ENCODE data around the gene SEMG2.

The SEMG2 gene, protein sequence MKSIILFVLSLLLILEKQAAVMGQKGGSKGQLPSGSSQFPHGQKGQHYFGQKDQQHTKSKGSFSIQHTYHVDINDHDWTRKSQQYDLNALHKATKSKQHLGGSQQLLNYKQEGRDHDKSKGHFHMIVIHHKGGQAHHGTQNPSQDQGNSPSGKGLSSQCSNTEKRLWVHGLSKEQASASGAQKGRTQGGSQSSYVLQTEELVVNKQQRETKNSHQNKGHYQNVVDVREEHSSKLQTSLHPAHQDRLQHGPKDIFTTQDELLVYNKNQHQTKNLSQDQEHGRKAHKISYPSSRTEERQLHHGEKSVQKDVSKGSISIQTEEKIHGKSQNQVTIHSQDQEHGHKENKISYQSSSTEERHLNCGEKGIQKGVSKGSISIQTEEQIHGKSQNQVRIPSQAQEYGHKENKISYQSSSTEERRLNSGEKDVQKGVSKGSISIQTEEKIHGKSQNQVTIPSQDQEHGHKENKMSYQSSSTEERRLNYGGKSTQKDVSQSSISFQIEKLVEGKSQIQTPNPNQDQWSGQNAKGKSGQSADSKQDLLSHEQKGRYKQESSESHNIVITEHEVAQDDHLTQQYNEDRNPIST

DNA sequence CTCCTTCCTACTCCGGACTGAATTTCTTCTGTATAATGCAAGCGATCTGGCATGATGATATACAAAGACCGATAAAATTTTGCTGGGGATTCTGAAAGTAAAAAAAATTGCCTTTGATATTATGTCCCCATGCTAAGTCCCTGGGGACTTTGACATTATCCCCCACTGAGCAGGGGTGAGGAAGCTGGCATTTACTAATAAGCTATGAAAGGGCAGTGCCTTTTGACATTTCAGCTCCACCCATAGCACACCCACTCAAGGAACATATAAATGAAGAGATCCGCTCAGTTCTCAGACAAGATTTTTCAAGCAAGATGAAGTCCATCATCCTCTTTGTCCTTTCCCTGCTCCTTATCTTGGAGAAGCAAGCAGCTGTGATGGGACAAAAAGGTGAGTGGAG, at the start of gene SEMG2:
SEMG2 (plus strand) TSS at position 298 of the 400 bp plus-strand sequence; CDS start at position 315, 17 bp downstream.
- Histone ChIP-seq H3K4me3 (no peak within 1 kb of the TSS), H3K27ac (no peak within 1 kb of the TSS)

DNA sequence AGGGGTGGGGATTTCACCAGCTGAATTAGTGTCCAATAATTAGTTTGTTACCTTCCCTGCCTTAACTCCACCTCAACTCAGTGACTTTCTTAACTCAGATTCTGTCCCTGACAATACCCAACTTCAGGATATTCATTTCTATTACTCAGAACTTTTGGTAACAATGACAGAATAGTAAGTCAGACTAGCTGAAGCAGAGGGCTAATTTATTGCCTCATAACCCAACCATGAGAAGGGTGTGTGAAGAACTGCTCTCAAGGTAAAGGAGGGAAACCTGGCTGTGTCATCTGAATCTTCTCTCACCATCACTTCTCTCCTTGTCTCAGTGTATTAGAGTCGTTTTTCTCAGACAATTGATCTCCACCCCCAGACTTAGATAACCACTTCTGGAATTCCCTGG, 47.7 kb upstream of the SEMG2 start:
- H3K4me3 ChIP-seq, result no peak overlapping the region
- no peak overlapping the region for H3K27ac ChIP-seq

DNA sequence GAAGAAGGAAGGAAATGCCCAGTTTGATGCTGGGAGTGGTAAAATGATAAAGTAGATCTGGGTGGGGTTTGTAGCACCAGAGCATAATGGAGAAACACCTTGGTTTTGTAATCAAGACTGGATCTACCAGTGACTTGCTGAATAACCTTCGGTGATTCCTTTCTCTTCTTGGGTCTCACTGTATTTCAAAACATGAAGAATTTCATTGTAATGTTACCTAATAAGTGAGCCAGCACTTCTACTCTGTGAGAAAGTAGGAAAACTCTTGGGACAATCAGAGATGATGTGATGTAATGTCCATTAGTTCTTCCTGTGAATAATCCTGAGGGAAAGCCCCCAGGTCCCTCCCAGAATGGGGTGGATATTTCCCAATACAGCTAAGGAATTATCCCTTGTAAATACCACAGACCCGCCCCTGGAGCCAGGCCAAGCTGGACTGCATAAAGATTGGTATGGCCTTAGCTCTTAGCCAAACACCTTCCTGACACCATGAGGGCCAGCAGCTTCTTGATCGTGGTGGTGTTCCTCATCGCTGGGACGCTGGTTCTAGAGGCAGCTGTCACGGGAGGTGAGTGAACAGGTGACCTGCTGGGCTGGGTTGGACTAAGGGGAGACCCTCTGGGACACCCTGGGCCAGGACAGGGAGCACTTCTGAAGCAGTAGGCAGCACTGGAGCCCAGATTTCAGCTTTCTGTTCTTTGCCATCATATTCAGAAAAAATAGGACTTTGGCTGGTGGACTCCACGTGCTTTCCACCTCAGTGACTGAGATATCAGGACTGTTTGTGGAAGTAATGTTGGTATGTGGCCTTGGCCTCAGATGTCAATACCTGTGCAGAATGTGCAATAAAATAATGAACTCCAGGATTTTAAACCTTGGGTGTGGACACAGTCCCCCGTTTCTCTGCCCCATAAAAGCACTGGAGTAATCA, 46.5 kb upstream of the SEMG2 start, which contains the start of gene PI3:
PI3 (plus strand) TSS at position 469 of the 931 bp plus-strand sequence; CDS start at position 490, 21 bp downstream.
- peak within 1 kb of the TSS in 2 of 21 experiments; percentile 6 to 30 for H3K27ac ChIP-seq

DNA sequence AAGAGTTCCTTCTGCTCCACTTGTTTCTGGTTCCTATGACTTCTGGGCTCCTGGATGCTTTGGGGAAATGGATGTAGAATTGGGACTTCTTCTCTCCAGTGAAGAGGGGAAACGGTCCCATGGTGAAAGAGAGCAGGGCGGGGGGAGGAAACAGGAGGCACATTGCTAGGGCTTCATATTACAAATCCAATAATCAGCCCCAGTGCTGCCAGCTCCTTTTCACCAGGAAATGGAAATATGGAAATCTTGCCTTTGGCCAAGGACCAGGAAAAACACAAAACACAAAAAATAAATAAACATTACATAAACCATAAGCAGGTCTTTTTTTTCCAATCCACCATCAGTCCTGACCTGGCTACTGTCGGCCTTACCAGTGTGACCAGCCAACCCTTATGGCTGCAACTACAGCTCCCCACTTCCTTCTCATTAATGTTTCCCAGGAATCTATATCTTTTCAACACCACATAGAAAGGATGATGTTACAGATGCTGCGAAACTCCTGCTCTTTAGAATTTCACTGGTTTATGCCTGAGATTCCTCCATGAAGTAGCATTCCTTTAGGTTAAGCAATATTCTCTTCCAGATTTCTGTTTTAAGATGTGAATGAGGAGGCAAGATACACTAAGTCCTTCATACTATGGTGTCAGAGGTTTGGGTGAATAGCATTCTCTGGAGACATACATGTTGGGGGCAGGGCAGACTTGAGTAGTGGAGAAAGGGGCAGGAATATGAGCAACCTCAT, 44.5 kb upstream of the SEMG2 start:
- H3K27ac ChIP-seq, result no peak overlapping the region

More for the DNA sequence above, 46.5 kb upstream of the SEMG2 start, which contains the start of gene PI3:
- no peak within 1 kb of the TSS for H3K4me3 ChIP-seq

DNA sequence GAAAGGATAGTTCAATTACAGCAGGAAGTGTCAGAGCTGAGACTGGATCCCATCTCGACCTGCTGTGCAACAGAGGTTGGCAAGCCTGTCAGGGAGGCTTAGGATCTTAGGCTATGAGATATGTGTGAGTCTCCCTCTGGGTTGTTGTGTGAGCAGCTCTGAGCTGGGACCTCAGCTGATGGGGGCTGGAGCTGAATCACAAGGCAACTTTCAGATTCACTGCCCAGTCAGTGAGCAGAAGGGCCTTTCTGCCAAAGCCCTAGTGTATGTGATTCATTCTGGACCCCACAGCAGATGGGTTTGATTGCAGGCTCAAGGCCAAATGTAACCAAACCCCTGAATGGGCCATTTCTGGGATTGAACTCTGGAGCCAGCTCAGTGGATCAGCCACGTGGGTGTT, 42.0 kb upstream of the SEMG2 start:
- H3K27ac ChIP-seq, result no peak overlapping the region

More for the DNA sequence above, 44.5 kb upstream of the SEMG2 start:
- no peak overlapping the region for H3K4me3 ChIP-seq

DNA sequence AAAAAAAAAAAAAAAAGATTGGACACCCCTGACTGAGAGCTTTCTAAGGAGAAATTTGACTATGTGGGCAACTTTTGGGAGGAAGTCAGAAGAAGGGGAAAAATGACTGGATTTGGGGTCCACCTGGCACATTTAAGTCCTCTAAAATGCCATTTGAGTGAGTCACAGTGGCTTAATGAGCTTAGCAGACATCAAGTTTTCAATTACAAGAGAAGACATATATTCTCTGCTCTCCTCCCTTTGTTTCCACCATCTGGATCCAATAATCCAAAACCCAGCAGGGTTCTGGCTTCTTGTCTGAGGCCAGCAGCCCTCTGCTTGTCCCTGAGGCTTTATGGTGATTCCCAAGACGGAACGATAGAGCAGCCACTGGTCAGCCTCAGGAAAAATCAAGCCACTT, 39.5 kb upstream of the SEMG2 start:
- H3K27ac ChIP-seq, result no peak overlapping the region
- no peak overlapping the region for H3K4me3 ChIP-seq

More for the DNA sequence above, 42.0 kb upstream of the SEMG2 start:
- H3K4me3 ChIP-seq, result no peak overlapping the region

DNA sequence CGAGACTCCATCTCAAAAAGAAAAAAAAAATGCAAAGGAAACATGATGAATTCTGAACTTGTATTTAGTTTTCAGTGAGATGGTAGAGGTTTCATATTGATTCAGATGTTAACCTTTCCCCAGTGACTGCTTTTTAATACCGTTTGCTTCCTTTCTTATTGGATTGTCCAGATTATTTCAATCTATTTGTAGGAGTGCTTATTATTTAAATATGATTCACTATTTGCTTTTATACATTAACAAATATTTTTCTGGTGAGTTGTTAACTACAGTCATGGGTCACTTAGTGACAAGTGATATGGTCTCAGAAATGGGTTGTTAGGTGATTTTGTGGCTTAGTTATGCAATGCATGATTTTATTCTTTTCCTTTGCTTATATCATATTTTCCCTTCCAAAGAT, 38.1 kb upstream of the SEMG2 start:
- no peak overlapping the region for H3K4me3 ChIP-seq
- H3K27ac ChIP-seq, result no peak overlapping the region

DNA sequence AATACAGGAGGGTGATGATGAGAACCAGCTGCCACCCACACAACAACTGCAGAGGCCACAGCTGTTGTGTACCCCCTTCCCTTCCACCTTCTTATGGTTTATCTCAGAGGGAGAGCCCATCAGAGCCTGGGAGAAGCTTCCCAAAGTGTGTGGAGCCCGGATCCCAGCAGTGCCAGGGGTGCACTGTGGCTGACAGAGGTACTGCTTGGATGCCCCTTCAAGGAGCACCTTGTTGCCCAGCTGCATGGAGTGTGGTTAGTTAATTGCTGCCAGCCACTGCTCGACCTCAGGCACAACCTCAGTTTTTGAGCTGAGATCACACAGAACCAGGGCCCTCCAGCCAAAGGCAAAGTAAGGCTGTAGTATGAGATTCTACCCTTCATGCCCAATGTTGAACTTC, 33.5 kb upstream of the SEMG2 start:
- no peak overlapping the region for H3K4me3 ChIP-seq
- H3K27ac ChIP-seq, result no peak overlapping the region

DNA sequence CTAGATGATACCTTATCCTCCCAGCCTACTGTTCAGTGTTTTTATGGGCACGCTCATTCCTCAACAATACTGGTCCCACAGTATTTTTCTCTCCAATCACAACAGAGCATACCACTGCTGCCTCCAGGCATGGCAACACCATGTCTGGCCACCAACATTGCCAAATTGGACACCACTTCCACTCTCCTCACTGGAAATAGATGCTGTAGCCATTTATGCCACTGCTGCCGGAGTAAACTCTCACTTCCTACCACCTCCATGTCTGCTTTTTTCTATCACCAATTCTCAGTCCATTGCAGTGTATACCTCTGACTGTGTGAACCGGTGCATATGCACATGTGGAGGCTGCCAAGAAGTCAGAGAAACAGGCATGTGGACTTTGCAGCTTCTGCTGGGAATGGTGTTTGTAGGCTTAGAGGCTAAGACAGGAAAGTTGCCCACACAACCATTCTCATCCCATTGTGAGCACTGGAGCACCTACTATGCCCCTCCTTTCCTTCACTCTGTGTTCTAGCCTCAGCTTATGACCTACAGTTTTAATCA, 32.0 kb upstream of the SEMG2 start:
- H3K27ac ChIP-seq, result no peak overlapping the region
- H3K4me3 ChIP-seq, result no peak overlapping the region

DNA sequence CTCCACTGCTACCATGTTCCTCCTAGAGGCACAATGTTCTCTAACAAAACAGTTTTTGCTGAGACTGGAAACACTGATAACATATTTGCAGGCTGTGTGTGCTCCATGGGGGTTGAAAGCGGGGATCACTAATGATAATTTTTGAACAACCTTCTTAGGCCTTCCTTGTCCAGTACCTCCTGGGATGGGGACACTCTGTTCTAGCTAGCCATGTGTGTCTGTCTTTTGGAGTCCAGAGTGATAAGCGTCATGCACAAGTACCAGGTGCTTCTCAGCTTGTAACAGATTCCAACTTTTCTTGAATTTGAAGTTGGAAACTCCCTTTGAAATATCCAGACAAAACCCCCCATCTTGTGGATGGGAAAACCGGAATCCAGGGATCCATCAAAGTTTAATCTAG, 31.3 kb upstream of the SEMG2 start:
- H3K27ac ChIP-seq, result no peak overlapping the region
- H3K4me3 ChIP-seq, result no peak overlapping the region

DNA sequence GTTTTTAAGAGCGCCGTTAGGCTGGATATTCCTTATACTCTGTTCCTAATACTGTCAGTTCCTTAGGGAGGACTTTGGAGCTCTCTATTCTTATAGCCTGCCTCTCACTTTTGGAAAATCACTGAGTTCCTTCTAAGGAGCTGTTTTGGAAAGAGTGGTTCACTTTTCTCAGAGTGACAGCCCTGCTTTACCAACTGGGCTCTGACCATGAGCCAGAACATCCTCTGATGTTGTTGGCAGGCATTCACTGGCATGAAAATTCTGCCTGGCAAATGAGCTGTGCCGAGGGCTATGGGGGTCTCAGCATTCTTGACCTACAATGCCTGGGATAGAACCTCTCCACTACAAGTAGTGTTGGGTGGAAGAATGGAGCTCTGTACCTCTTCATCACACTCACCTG, 29.2 kb upstream of the SEMG2 start:
- no peak overlapping the region for H3K4me3 ChIP-seq
- H3K27ac ChIP-seq, result no peak overlapping the region

DNA sequence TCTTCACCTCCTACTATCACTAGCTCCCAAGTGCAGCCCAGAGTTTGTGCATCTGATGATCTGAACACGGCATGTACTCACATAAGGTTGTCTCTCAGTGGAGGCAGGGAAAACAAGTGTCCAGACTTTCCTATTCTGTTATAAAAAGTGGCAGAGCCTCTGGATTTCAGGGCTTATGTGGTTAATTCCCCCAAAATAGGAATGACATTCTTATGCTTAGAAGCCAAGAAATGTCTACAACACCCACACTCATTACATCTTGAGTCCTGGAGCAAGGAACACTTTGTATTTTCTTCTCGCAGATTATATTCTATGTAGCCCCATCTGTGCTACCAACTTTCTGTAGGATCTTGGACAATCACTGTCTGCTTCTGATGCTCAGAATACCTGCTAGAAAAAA, 27.8 kb upstream of the SEMG2 start:
- no peak overlapping the region for H3K4me3 ChIP-seq
- H3K27ac ChIP-seq, result no peak overlapping the region

DNA sequence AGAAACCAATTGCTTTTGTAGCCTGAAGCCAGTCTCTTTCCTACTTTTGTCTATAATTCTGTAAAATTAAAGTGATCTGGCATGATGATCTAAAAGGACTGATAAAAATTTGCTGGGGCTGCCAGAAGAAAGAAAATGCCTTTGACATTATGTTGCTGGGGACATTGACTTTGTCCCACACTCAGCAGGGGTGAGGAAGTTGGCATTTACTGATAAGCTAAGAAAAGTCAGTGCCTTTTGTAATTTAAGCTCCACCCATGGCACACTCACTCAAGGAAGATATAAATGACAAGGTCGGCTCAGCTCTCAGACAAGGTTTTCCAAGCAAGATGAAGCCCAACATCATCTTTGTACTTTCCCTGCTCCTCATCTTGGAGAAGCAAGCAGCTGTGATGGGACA, 14.4 kb upstream of the SEMG2 start, which contains the start of gene SEMG1:
SEMG1 (plus strand) TSS at position 309 of the 400 bp plus-strand sequence; CDS start at position 330, 21 bp downstream.
- no peak within 1 kb of the TSS for H3K4me3 ChIP-seq
- no peak within 1 kb of the TSS for H3K27ac ChIP-seq

DNA sequence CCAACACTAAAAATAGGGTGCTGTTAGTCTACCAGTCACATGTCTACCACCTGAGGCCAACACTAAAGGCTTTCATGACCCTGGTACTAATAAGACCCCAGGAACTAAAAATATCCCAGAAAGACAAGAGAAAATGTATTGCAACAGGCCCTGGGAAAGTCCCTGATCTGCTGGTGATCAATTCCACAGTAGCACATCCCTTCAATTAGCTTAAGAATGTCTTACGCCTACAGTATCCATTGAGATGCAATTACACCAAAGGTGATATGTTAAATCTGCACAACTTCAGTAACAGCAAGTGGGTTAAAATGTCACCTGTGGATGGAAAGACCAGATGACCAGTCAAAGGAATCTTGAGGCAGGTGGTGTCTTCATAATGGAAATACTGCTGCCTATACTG, 11.2 kb upstream of the SEMG2 start:
- Histone ChIP-seq H3K4me3 (no peak overlapping the region), H3K27ac (no peak overlapping the region)

DNA sequence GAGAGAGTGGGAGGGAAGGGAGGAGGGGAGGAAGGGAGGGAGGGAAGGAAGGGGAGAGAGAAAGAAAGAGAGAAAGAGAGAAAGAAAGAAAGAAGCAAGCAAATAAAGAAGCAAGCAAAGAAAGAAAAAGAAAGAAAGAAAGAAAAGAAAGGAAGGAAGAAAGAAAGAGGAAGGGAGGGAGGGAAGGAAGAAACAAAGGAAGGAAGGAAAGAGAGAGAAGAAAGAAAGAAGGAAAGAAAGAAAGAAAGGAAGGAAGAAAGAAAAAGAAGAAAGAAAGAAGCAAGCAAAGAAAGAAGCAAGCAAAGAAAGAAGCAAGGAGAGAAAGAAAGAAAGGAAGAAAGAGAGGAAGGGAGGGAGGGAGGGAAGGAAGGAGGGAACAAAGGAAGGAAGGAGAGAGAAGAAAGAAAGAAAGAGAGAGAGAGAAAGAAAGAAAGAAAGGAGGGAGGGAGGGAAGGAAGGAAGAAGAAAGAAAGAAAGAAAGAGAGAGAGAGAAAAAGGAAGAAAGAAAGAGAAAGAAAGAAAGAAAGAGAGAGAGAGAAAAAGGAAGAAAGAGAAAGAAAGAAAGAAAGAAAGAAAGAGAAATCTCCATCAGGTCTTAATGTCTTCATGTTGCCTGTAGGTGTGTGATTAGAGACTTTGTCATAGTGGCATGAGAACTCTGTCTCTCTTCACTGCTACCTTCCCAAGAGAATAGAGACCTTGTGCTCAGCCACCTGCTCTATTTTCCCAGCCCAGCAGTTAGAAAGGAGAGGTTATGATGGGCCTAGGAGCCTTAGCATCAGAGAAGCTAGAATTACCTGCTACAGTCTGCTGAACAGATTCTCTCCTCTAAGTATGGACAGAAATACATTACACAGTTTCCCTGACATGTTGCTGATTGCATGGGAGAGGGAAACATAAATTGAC, 9.4 kb upstream of the SEMG2 start:
- no peak overlapping the region for H3K27ac ChIP-seq
- H3K4me3 ChIP-seq, result no peak overlapping the region

DNA sequence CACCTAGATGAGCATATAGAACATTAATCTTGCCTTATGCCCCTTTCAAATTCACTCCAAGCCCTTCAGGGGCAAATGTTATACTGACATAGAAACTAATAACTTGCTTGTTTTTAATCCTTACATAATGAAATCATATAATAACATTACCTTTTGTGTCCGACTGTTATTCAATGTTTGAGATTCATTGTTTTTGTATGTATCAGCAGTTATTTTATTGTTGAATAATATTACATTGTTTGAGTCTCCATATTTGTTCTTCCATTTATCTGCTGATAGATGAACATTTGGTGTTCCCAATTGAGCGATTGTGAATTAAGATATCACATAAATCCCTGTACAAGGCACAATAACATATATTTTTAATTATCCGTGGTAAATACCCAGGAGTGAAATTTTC, 8.3 kb upstream of the SEMG2 start:
- no peak overlapping the region for H3K27ac ChIP-seq
- H3K4me3 ChIP-seq, result no peak overlapping the region

DNA sequence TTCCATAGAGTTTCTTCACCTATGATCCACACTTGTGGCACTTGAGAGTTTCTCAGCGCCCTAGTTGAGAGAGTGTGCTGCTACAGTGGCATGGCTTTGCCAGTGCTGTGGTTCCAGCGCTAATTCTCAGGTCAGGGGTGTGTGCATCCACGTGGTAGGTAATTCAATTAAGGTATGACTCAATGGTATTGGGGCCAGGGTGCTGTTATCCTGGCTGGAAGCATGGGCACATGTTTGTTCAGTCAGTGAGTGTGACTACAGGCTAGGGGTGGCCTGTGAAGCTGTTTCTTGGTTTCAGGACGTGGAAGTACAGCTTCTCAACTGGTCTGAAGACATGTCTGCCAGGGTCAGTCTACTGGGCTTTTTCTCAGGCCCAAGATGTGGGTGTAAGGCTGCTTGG, 3.0 kb upstream of the SEMG2 start:
- Histone ChIP-seq H3K4me3 (no peak overlapping the region), H3K27ac (no peak overlapping the region)

DNA sequence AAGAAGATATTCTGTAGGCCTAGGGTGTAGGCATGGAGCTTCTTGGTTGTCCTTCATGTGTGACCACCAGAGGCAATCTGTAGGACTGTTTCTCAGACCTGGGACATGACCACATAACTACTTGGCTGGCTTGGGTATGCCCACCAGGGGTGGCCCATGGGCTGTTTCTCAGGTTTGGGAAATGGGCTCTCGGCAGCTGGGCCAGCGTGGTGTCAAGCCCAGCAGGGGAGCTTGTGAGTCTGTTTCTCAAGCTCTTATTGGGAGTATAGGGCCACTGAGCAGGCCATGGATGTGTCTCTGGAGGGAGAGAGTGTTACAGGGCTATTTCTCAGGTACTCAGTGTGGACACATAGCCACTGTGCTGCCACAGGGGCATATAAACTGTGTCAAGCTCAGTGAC, 2.5 kb upstream of the SEMG2 start:
- no peak overlapping the region for H3K27ac ChIP-seq
- no peak overlapping the region for H3K4me3 ChIP-seq
